Choroid plexus epithelial cell (primary cell): ENCODE data around the gene SLC47A2.

ENCODE experiments used
- DNase-seq: peaks from one replicate; pipeline ENCODE4 v3.0.0-alpha.2; 2010; ENCODE audit warnings: low read depth
- H3K4me3 ChIP-seq: 2 replicates; pipeline ENCODE4 v1.5.1; 2011; ENCODE audit warnings: low read depth, mild to moderate bottlenecking, control low read depth, low read length, moderate library complexity
- CTCF ChIP-seq: conservative IDR thresholded peaks from 2 replicates; pipeline ENCODE4 v1.5.1; 2011; ENCODE audit warnings: low read depth, mild to moderate bottlenecking, control low read depth, inconsistent platforms, low read length, moderate library complexity

The SLC47A2 gene

GRCh38 chr17:19631905-19632304 lies 84.5 kb downstream of the SLC47A2 start:
- H3K4me3 ChIP-seq: no peak overlapping the region
- DNase-seq: no peak
- no peak for TF ChIP-seq CTCF

GRCh38 chr17:19630661-19631060 lies 85.7 kb downstream of the SLC47A2 start:
- no peak for DNase-seq
- H3K4me3 ChIP-seq: no peak overlapping the region
- no peak for TF ChIP-seq CTCF

- DNase-seq: no peak
- TF ChIP-seq CTCF: no peak
- no peak overlapping the region for H3K4me3 ChIP-seq
Measured at GRCh38 chr17:19630035-19630434, 86.3 kb downstream of the SLC47A2 start.

GRCh38 chr17:19629449-19629848 lies 86.9 kb downstream of the SLC47A2 start:
- TF ChIP-seq CTCF: no peak
- H3K4me3 ChIP-seq: no peak overlapping the region
- DNase-seq: no peak
